Lung (tissue), 12 donors: Measurements from ENCODE around the gene CNTROB. TPM values are rescaled to one million over a fixed set of nuclear protein-coding genes. Genes with fewer than 3 reads are reported as not detected.

Source experiments
- ATAC-seq: fragments of 200-7000 bp; cut with Tn5 transposase; one replicate; pipeline ENCODE4 v1.9.1; 2020; ENCODE audit warnings: moderate number of reproducible peaks; ENCODE audit not compliant: insufficient read depth, low FRiP score
- DNase-seq, 3 donors: peaks; one replicate each; pipeline ENCODE4 v3.0.0-alpha.2; 2013 to 2017
- H3K27ac ChIP-seq, 2 donors: one replicate each; pipeline ENCODE4 v1.5.1; 2013; ENCODE audit warnings: mild to moderate bottlenecking in 2 of 2, moderate library complexity in 2 of 2, control low read depth in 1 of 2, inconsistent platforms in 1 of 2, low read depth in 1 of 2, low read length in 1 of 2
- H3K27me3 ChIP-seq, 3 donors: one replicate each; pipeline ENCODE4 v1.5.1; 2013; ENCODE audit warnings: low read length in 2 of 3; ENCODE audit not compliant: control insufficient read depth in 3 of 3, insufficient read depth in 3 of 3
- H3K36me3 ChIP-seq, 4 donors: one replicate each; pipeline ENCODE4 v1.5.1; 2013; ENCODE audit warnings: low read length in 4 of 4, mild to moderate bottlenecking in 1 of 4, moderate library complexity in 1 of 4; ENCODE audit not compliant: control insufficient read depth in 4 of 4, insufficient read depth in 4 of 4
- H3K4me1 ChIP-seq, 5 donors: one replicate each; pipeline ENCODE4 v1.5.1; 2013; ENCODE audit warnings: low read length in 5 of 5, mild to moderate bottlenecking in 2 of 5, moderate library complexity in 1 of 5; ENCODE audit not compliant: control insufficient read depth in 5 of 5, insufficient read depth in 5 of 5
- H3K4me3 ChIP-seq: one replicate; pipeline ENCODE4 v1.5.1; 2013; ENCODE audit warnings: mild to moderate bottlenecking, control low read depth, moderate library complexity
- H3K9ac ChIP-seq, 2 donors: one replicate each; pipeline ENCODE4 v1.5.1; 2013; ENCODE audit warnings: low read length in 2 of 2, control low read depth in 1 of 2; ENCODE audit not compliant: insufficient read depth in 1 of 2
- H3K9me3 ChIP-seq, 4 donors: one replicate each; pipeline ENCODE4 v1.5.1; 2013; ENCODE audit warnings: low read length in 3 of 4, mild to moderate bottlenecking in 1 of 4, moderate library complexity in 1 of 4; ENCODE audit not compliant: control insufficient read depth in 4 of 4, insufficient read depth in 3 of 4
- WGBS, 2 donors: extraction: QIAGEN DNeasy Blood & Tissue Kit; methylation state at CpG; one replicate each; pipeline ENCODE4 v1.1.7; 2013; 5-methylcytosine and 5-hydroxymethylcytosine counted together
- polyA plus RNA-seq, 2 donors: library from polyadenylated mRNA; stranded (reverse); fragments of 200-250 nt; gene quantifications; one replicate each; pipeline ENCODE4 v1.2.1, GENCODE V29; 2013
- total RNA-seq, 2 donors: library from RNA; depleted of rRNA in 1 of 2; stranded (reverse); fragments of >200 nt in 1 of 2; gene quantifications; one replicate each; pipeline ENCODE4 v1.2.1, GENCODE V29; 2014 to 2021
- TF ChIP-seq, protein P1 (sequence below): IDR thresholded peaks from 2 replicates; pipeline ENCODE4 v1.5.1; 2012; ENCODE audit warnings: mild to moderate bottlenecking; ENCODE audit errors: control extremely low read depth, extremely low read depth
- donor health status: control.
- donor health status: control.
- donor health status: Bipolar disorder and iron deficiency.
- donor health status: healthy.
- donor health status: DM: yes; HTN: yes; CAD: no.

Gene CNTROB
- total and polyA plus RNA-seq, 4 donors = 42.7 to 74.1 (median 66.1) TPM

DNA sequence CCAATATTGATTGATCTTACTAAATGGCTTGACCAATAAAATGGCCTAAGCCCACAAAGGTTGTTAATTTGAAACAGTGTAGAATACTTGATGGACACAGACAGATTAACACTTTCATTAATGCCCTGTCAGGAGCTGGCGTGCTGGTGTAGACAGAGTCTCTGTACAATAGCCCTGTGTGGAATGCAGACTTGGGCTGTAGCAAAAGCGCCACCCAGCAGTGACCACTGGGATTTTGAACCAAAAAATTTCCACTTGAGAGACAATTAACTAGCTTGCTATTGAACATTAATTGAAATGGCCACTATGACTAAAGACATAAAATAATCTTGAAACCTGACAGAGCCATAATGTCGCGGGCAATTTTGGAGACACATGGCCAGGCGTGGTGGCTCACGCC, 50.7 kb downstream of the CNTROB start:
- Histone ChIP-seq H3K27ac (no peak overlapping the region), H3K36me3 (no peaks in the 10 kb centered on the region), H3K4me3 (no peak overlapping the region), H3K4me1 (no peaks in the 10 kb centered on the region), H3K27me3 (no peaks in the 10 kb centered on the region), H3K9ac (no peak overlapping the region), H3K9me3 (no peaks in the 10 kb centered on the region)
- 83 to 87% methylated on average over 6 of the region's 6 CpGs for WGBS, 2 donors
- TF ChIP-seq, protein P1, sequence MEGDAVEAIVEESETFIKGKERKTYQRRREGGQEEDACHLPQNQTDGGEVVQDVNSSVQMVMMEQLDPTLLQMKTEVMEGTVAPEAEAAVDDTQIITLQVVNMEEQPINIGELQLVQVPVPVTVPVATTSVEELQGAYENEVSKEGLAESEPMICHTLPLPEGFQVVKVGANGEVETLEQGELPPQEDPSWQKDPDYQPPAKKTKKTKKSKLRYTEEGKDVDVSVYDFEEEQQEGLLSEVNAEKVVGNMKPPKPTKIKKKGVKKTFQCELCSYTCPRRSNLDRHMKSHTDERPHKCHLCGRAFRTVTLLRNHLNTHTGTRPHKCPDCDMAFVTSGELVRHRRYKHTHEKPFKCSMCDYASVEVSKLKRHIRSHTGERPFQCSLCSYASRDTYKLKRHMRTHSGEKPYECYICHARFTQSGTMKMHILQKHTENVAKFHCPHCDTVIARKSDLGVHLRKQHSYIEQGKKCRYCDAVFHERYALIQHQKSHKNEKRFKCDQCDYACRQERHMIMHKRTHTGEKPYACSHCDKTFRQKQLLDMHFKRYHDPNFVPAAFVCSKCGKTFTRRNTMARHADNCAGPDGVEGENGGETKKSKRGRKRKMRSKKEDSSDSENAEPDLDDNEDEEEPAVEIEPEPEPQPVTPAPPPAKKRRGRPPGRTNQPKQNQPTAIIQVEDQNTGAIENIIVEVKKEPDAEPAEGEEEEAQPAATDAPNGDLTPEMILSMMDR = no peak
- peak in 1 of 3 donors; percentile 39 for DNase-seq
- ATAC-seq = no peak

DNA sequence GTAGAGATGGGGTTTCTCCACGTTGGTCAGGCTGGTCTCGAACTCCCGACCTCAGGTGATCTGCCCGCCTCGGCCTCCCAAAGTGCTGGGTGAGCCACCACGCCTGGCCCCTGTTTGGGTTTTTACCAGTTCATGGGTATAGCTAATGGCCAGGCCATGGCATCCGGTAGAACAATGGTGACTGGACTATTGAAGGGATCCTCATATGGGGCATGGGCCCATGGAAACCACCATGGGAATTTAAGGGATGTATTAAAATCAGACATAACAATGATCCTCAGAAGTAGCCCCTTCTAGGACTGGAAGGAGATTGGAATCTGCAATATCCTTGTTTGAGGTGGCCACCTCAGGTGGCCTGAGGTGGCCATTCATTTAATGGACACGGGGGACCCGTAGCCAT, 52.9 kb downstream of the CNTROB start:
- ATAC-seq = no peak
- Histone ChIP-seq H3K4me3 (no peak overlapping the region), H3K9ac (no peak overlapping the region), H3K27ac (no peak overlapping the region), H3K27me3 (no peaks in the 10 kb centered on the region), H3K4me1 (peaks cover 0 to 3% (median 0%) of the 10 kb centered on the region in 5 donors), H3K36me3 (no peaks in the 10 kb centered on the region), H3K9me3 (no peaks in the 10 kb centered on the region)
- WGBS, 2 donors = 88 to 93% methylated on average over 9 of the region's 9 CpGs
- DNase-seq = no peak
- TF ChIP-seq, protein P1 = no peak

DNA sequence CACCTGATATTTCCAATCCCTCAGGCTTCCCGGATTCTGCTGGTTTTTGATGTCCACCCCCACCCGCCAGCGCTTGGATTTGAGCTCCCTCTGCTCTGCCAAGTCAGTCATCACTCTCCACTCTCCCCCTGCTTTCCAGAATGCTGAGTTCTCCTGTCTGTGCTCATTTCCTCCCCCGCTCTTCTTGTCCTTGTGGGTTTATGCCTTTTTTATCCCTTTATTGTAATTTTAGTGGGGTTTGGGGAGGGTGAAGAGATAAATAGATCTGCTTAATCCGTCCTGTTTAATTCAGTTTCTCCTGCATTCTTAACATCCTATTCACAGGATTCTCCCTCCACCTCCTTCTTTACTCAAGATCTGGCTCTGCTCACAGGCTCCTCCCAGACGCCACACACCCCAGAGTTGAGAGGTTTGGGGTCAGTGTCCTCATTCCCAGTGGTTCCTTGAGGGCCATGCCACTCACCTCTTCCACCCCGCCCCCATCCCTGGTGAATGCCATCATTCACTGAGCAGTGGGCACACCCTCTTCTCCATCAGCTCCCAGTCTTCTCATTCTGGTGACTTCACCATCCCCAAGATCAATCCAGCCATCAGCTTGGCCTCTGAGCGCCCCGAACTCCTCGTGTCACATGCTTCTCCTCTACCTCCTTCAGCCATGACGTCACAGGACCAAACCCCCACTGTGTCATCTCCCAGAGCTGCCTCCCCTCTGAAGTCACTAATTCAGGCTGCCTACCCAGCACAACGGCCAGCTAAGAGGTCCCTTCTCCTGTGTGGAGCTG, 55.3 kb downstream of the CNTROB start:
- no peaks in the 10 kb centered on the region for H3K27me3 ChIP-seq

More for the DNA sequence above, 55.3 kb downstream of the CNTROB start:
- no peak overlapping the region for H3K27ac ChIP-seq
- ATAC-seq = no peak
- TF ChIP-seq, protein P1 = no peak
- DNase-seq = peak in 1 of 3 donors; percentile 46
- H3K9me3 ChIP-seq = no peaks in the 10 kb centered on the region
- no peak overlapping the region for H3K4me3 ChIP-seq
- WGBS, 2 donors = 71 to 81% methylated on average over 12 of the region's 12 CpGs
- H3K9ac ChIP-seq = no peak overlapping the region
- no peaks in the 10 kb centered on the region for H3K36me3 ChIP-seq
- peaks cover 0 to 4% (median 0%) of the 10 kb centered on the region in 5 donors for H3K4me1 ChIP-seq
